GM15510 (cell line): ENCODE measurements around the gene CTNNBL1.

Experiments
- POLR2A ChIP-seq: IDR thresholded peaks from 3 replicates; pipeline ENCODE4 v1.6.1; 2011; ENCODE audit warnings: borderline replicate concordance; ENCODE audit not compliant: insufficient read length; ENCODE audit errors: extremely low read depth

The CTNNBL1 gene

DNA sequence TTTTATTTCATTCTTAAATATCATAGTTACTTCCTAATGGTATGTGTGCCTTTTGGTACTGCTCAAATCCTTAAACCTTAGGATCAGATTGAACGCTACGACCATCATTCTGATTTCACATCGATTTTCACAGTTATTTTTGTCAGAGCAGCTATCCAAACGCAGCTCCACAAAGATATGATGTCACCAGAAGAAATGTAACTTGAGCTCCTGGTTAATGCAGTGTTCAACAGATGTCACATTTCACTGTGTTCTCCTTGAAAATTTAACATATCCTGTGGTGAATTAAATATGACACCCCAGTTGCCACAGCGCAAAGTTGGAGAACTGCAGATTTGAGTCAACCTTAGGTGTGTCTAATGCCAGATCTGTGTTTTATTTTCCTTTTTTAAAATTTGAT lies 81.4 kb downstream of the CTNNBL1 start:
- no peak for TF ChIP-seq POLR2A

DNA sequence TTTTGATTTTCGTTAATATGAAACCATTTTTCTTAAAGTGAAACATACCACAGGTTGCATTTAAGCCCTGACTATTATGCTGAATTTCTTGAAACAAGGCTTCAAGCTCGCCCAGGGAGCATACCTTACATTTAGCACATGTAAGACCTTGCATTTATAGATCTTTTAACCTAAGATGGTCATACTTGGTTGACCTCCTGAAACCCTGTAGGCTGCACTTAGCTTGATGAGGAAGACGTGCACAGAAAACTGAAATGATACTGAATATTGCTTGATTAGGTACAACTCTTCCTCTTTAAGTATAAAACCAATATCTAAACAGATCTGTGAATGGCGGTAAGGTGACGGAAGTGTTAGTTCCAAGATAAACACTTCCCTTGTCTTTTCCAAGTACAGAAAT lies 82.2 kb downstream of the CTNNBL1 start:
- no peak for TF ChIP-seq POLR2A

DNA sequence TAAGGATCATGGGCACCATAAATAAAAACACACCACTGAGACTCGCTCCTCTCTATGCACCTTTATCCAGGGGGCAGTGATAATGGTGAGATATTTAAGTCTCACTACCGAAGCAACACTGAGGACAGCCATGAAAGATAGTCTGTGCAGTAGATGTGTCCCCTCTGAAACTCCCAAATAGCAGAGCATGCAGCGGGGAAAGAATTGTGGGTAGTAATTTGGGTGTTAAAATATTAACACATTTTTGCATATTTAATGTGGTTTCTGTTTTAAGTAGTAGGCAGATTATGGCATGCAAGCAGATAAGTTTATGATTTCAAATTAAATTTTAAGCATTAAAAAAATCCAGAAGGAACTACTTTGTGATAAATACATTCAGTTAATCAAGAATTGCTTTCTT lies 82.7 kb downstream of the CTNNBL1 start:
- TF ChIP-seq POLR2A: no peak

DNA sequence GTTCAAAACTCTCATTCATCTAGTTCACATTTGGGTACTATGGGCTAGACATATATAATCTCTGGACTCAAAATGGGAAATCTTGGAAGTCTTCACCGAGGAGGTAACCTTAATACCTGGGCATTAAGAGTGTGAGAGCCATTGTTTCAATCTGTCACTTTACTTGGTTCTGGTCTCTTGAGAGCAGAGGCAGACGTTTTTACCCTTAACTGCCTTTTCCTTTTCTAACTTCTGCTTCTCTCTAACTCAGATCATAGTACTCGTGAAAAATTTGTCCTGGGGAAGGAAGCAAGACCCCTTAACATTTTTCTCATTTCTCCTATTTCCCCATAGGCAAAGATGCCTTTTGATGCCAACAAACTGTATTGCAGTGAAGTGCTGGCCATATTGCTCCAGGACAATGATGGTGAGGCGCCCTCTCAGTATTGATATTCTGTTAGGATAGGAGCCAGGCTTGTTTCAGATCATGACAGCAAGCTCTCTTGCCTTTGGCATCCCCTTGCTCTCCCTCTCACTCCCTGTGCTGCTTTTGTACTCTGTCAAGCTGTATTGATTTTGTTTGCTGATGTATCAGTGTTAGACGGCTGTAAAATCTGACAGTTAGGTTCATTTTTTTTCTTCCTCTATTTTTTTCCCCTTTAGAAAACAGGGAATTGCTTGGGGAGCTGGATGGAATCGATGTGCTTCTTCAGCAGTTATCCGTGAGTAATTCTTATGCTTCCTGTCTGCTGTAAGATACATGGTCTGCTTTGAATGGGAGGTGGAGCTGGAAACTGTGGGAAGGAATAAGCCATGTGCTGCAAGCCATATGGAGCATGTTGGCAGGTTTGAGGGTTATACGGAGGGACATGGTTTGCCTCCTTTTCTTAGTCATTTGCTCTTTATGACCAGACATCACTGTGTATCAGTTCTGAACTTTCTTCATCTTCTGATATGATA lies 83.5 kb downstream of the CTNNBL1 start:
- TF ChIP-seq POLR2A: no peak

DNA sequence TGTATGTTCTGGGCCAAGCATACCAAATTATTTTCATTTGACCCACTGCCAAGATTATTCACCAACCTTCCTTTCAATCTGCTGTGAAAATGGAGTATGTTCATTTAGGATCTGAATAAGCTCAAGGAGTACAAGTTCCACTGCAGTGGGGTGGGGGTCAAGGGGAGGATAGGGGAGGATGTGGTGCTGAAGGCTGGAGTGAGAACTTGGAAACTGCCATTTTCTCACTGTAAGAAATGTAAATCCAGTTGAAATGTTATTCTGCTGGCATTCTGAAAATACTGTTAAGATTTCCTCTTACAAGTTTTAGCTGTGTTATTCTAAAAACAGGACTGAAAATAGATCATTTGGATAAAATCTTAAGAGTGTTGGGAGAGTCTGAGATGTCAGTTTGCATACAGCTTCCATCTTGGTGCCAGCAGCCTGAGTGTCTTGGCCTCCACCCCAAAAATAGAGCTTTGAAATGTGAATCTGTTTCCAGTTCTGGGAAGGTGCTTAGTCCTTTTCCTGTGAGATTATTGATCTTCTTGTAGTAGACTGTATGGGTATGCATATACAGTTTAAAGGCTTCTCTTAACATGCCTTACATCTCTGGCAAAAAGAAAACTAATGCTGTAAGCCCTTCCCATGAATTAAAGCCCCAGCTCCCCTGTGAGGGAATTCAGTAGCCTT lies 84.3 kb downstream of the CTNNBL1 start:
- TF ChIP-seq POLR2A: no peak

DNA sequence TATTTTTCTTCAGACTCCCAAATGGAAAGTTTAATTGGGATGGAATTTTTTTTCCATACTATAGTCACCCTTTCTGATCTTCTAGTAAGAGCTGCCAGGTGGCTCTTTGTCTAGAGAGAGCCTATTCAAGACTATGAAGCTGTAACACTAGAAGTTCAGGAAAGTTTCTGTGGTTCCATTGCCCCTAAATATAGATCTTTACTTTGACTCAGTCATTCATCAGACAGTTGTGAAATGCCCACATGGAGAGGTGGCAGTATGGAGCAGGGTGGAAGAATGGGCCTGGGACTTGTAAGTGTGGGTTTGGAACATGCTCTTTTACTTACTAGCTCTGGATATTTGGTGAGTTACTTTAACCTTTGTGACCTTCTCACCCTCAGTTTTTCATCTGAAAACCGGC lies 87.8 kb downstream of the CTNNBL1 start:
- no peak for TF ChIP-seq POLR2A

DNA sequence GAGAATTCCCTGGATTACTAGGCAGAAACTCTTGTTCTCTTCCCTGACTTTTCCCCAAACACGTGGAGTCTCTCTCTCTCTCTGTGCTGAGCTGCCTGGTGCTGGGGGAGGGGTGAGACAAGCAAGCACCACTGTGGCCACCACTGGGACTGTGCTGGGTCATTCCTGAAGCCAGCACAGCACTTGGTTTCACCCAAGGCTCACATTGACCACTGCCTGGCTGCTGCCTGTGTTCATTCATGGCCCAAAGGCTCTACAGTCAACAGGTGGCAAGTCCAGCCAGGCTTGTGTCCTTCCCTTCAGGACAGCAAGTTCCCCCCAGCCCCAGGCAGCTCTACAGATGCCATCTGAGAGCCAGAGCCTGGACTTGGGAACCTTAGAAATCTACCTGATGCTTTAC lies 92.2 kb downstream of the CTNNBL1 start:
- no peak for TF ChIP-seq POLR2A

DNA sequence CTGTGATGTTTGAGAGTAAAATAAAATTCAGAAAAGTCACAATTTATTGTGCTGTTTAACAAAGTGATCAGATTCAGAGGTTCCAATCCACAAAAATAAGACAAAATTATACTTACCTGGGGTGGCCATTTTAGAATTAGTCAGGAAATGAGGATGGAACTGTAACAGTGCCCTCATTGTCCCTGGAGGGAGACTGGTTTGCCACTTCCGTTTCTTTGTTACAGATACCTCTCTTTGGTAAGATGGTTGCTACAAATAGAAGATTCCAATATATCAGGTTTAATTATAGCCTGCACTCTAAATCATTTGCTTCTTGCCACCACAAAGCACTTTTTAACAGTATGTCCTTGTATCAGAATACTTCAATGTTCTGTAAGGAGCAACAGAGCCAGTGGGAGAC lies 95.6 kb downstream of the CTNNBL1 start:
- TF ChIP-seq POLR2A: no peak

DNA sequence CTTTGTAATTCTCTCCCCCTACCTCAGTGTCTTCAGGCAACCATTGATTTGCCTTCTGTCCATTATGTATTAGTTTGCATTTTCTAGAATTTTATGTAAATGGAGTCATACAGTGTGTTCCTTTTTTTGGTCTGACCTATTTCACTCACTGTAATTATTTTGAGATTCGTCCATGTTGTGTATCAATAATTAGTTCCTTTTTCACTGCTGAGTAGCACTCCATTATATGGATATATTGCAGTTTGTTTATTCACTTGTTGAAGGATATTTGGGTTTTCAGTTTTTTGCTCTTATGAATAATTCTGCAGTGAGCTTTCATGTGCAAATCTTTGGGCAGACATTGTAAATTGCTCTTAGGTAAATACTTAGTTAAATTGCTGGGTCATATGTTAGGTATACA lies 97.1 kb downstream of the CTNNBL1 start:
- no peak for TF ChIP-seq POLR2A

DNA sequence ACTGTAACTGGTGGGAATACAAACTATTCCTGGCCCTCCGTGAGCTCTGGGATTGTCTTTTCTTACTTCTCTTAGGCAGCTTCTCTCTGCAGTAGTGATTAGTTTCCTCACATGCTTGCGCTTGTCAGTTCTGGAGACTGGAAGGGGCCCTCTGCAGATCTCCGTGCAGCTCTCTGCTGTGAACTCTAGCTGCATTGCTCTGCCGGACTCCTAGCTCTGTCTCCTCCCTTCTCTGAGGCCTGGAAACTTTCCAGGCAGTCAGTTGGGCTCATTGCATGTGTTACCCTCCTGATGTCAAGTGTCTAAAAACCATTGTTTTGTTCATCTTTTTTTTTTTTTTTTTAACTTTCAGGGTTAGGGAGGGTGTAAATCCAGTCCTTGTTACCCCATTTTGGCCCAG lies 102.3 kb downstream of the CTNNBL1 start:
- no peak for TF ChIP-seq POLR2A

DNA sequence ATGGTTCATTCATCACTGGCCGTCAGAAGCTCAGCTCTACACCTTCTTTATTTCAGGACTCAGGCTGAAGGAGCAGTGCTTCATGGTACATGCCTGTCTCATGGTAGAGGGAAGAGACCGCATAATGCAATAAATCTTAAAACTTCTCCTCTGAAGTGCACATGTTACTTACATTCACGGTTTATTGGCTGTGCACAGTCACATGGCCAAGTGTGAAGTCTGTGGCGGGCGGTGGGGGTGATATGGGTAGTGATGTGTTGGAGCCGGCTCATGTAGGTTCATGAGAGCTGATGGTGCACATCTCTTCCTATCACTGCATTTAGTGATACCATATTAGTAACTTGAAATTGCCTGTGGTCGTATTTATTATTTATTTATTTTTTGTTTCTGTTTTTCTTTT lies 102.9 kb downstream of the CTNNBL1 start:
- TF ChIP-seq POLR2A: no peak

DNA sequence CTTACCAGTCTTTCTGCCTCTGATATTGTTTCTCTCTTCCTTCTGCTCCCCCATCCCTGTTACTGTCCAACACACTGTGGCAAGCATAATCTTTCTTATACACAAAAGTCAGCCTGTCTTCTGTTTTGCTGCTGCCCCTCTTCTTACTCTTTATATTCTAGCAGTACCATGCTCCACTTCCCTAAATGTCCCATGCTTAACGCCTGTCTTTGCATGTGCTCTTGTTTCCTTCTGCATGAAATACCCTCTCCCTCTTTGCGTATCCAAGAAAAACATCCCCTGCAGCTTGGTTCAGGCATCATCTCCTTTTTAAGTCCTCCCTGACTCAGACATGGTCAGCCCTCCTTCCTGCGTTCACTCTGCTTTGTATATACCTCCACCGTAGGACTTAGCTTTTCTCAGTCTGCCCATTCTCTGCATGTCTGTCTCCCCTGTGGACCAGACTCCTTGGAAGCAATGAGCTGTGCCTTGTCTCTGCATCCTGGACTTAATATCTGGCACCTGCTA lies 103.9 kb downstream of the CTNNBL1 start:
- TF ChIP-seq POLR2A: no peak

DNA sequence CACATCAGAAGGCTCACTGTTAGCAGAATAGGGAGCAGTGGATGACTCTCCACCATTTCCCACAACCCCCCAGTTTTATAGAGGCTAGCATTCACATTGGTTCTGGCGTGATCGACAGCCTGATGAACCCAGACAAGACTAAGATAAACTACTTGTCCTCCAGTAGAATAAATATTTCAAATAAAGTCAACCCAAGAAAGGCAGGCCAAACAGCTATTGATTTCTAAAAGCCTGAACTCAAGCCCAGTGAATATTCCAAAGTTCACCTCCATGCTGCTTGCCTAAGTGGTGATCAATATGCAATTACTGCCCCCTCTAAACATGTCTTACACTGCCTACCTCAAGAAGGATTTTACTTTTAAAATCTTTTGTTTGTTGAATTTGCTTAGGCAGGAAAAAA lies 104.5 kb downstream of the CTNNBL1 start:
- no peak for TF ChIP-seq POLR2A

DNA sequence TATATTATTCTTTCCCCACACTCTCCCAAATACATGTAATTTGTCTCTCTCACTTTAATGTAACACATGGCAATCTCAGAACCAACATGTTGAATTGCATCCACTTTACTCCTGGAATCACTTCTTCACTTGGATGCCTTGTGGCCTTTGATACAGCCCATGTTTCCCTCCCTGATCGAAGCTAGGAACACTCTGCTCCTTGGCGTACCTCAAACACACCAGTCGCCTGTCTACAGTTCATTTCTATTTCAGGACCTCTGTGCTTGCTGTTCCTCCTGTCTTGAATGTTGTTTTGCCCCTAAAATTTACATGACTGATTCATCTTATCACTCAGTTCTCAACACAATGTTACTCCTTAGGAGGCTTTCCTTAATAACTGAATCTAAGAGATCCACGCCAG lies 106.8 kb downstream of the CTNNBL1 start:
- no peak for TF ChIP-seq POLR2A

DNA sequence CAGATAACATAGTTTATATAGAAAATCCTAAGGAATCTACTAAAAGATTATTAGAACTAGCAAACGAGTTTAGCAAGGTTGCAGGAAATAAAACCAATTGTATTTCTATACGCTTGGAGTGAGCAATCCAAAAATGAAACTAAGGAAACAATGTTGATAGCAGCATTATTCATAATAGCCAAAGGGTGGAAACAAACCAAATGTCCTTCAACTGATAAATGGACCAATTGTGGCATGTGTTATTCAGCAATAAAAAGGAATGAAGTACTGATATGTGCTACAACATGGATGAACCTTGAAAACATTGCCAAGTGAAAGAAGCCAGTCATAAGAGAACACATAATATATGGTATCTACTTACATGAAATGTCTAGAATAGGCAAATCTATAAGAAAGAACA lies 108.1 kb downstream of the CTNNBL1 start:
- no peak for TF ChIP-seq POLR2A
